HG03520 (cell line): Measurements from ENCODE around the gene DHRSX.
"Not testable (repeated sequence)": the region's sequence is repeated elsewhere in the genome, so short reads cannot be mapped to it uniquely, and the experiment has no call there.

Experiments
- ATAC-seq: cut with Tn5 transposase; IDR thresholded peaks from one replicate; pipeline ENCODE4 v1.9.1; 2021; ENCODE audit warnings: mild to moderate bottlenecking, moderate library complexity; ENCODE audit not compliant: unreplicated experiment

The DHRSX gene

GRCh38 chrX:2283111-2283859, 217.5 kb downstream of the DHRSX start:
- ATAC-seq, result no peak

GRCh38 chrX:2282490-2283090, 218.2 kb downstream of the DHRSX start:
- ATAC-seq, result no peak

GRCh38 chrX:2272337-2272736, 228.4 kb downstream of the DHRSX start:
- no peak for ATAC-seq

- ATAC-seq, result not testable (repeated sequence)
These were observed 229.2 kb downstream of the DHRSX start for GRCh38 chrX:2271595-2271994.

GRCh38 chrX:2270783-2271182, 230.0 kb downstream of the DHRSX start:
- ATAC-seq, result not testable (repeated sequence)

GRCh38 chrX:2267890-2268289, 232.9 kb downstream of the DHRSX start:
- no peak for ATAC-seq

- no peak for ATAC-seq
These were observed 234.1 kb downstream of the DHRSX start for GRCh38 chrX:2266445-2267349.

GRCh38 chrX:2265658-2266444, 234.9 kb downstream of the DHRSX start:
- ATAC-seq, result not testable (repeated sequence)

GRCh38 chrX:2264179-2265030, 236.4 kb downstream of the DHRSX start:
- no peak for ATAC-seq

- no peak for ATAC-seq
These were observed 237.6 kb downstream of the DHRSX start for GRCh38 chrX:2263203-2263602.

- no peak for ATAC-seq
These were observed 238.1 kb downstream of the DHRSX start for GRCh38 chrX:2262668-2263055.

- no peak for ATAC-seq
These were observed 238.7 kb downstream of the DHRSX start for GRCh38 chrX:2261831-2262667.

GRCh38 chrX:2252331-2253065, 248.3 kb downstream of the DHRSX start:
- no peak for ATAC-seq

- ATAC-seq, result no peak
These were observed 249.6 kb downstream of the DHRSX start for GRCh38 chrX:2251211-2251610.

GRCh38 chrX:2243913-2244460, 256.8 kb downstream of the DHRSX start:
- ATAC-seq, result no peak

GRCh38 chrX:2242980-2243379, 257.8 kb downstream of the DHRSX start:
- no peak for ATAC-seq

GRCh38 chrX:2242326-2242725, 258.4 kb downstream of the DHRSX start:
- ATAC-seq, result no peak

- ATAC-seq, result not testable (repeated sequence)
These were observed 259.3 kb downstream of the DHRSX start for GRCh38 chrX:2241496-2241895.
